HG03064 (cell line): ENCODE results near the gene SLC39A6.
"Not testable (repeated sequence)": the region's sequence is repeated elsewhere in the genome, so short reads cannot be mapped to it uniquely, and the experiment has no call there.

Experiments
- ATAC-seq: cut with Tn5 transposase; IDR thresholded peaks from one replicate; pipeline ENCODE4 v1.9.1; 2021; ENCODE audit warnings: low read depth; ENCODE audit not compliant: unreplicated experiment

Gene SLC39A6

DNA sequence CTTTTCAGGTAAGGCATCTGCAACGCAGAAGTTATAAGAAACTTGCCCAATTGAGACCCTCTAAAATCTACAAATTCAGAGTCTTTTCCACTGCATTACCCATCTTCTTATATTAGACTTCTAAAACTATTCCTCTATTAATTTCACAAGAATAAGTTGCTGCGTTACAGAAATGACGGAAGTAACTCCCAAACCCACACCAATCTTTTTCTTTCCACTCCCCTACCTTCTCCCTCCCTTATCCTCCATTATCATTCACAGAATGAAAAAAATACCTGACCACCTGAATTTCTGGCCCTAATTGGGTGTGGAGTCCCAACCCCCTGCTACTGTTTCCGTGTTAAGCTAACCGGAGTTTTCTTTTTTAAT, 62.5 kb downstream of the SLC39A6 start:
- ATAC-seq, result peak; percentile 5

DNA sequence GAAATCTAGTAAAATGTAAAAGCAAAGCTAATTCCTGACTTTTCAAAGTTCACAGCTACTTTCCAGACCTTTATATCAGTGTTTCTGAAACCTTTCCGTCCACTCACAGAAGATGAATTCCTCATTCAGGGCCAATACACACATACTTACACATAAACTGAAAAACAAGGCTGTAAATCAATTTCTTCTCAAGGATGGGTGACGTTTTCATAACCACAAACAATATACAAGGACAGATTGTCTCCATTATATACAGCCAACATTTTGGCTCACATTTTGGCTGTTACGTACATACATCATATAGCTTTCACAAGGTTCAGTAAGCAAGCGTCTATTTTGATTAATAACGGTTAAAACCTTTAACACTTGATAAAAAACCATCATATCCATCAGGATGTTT, 63.1 kb downstream of the SLC39A6 start:
- no peak for ATAC-seq

DNA sequence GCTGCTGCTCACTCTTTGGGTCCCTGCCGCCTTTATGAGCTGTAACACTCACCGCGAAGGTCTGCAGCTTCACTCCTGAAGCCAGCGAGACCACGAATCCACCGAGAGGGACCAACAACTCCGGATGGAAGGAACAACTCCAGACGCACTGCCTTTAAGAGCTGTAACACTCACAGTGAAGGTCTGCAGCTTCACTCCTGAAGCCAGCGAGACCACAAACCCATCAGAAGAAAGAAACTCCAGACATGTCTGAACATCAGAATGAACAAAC, 64.4 kb downstream of the SLC39A6 start:
- ATAC-seq, result not testable (repeated sequence)

DNA sequence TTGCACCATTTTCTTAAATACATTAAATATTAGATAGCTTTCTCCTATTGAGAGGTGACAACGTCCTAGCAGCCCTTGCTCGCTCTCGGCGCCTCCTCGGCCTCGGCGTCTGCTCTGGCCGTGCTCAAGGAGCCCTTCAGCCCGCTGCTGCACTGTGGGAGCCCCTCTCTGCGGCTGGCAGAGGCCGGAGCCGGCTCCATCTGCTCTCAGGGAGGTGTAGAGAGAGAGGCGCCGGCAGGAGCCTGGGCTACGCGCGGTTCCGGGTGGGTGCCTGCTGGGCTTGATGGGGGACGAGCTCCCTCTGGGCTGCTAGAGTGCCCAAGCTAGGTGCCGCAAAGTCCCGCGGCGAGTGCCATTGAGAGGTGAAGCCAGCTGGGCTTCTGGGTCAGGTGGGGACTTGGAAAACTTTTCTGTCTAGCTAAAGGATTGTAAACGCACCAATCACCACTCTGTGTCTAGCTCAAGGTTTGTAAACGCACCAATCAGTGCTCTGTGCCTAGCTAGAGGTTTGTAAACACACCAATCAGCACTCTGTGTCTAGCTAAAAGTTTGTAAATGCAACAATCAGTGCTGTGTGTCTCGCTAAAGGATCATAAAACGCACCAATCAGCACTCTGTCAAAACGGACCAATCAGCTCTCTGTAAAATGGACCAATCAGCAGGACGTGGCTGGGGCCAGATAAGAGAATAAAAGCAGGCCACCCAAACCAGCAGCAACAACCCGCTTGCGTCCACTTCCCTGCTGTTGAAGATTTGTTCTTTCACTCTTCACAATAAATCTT, 64.9 kb downstream of the SLC39A6 start:
- no peak for ATAC-seq

DNA sequence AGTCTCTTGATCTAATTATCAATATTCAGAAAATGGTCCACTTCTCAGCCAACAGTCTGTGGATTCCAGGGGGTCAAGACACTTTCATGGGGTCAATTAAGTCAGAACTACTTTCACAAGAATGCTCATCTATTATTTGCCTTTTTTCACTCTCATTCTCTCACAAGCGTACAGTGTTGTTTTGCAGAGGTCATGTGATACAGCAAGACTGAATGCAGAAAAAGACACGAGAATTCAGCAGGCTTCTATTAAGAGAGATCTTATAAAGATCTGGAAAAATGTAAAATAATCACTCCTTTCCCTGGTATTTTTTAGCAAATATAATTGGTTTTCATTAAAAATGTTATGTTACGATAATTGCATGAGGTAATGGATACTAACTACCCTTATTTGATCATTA, 70.5 kb downstream of the SLC39A6 start:
- no peak for ATAC-seq
